Measurements from ENCODE around the gene C21orf58.

The C21orf58 gene

GRCh38 chr21:46304955-46305354 lies 18.7 kb downstream of the C21orf58 start:
- Mint-ChIP-seq H3K36me3 (ENCODE audit: low read depth) (peaks cover 53% of the 10 kb centered on the region), H3K27me3 (ENCODE audit: low read depth, poor library complexity) (peaks cover 3% of the 10 kb centered on the region), H3K4me1 (no peaks in the 10 kb centered on the region), H3K4me3 (no peak overlapping the region), H3K27ac (no peak overlapping the region), H3K9me3 (no peaks in the 10 kb centered on the region)
- DNase-seq: no peak
- TF ChIP-seq, protein P1, sequence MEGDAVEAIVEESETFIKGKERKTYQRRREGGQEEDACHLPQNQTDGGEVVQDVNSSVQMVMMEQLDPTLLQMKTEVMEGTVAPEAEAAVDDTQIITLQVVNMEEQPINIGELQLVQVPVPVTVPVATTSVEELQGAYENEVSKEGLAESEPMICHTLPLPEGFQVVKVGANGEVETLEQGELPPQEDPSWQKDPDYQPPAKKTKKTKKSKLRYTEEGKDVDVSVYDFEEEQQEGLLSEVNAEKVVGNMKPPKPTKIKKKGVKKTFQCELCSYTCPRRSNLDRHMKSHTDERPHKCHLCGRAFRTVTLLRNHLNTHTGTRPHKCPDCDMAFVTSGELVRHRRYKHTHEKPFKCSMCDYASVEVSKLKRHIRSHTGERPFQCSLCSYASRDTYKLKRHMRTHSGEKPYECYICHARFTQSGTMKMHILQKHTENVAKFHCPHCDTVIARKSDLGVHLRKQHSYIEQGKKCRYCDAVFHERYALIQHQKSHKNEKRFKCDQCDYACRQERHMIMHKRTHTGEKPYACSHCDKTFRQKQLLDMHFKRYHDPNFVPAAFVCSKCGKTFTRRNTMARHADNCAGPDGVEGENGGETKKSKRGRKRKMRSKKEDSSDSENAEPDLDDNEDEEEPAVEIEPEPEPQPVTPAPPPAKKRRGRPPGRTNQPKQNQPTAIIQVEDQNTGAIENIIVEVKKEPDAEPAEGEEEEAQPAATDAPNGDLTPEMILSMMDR (IDR thresholded peaks at IDR 0.05): no peak

DNA sequence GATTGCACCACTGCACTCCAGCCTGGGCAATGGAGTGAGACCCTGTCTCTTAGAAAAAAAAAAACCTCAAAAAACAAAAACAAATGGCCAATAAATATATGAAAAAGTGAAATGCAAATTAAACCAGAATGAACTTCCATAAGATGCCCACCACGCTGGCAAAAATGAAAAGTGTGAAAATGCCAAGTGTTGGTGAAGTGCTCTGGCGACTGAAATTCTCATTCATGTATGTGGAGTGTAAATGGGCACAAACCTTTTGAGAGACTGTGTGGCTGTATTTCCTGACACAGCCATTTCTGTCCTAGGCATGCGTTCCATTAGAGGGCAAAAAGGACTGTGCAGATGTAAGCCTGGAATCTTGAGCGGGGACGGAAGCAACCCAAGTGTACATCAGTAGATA lies 19.2 kb downstream of the C21orf58 start:
- DNase-seq: no peak
- Mint-ChIP-seq H3K27ac (no peak overlapping the region), H3K4me1 (no peaks in the 10 kb centered on the region), H3K36me3 (ENCODE audit: low read depth) (peaks cover 59% of the 10 kb centered on the region), H3K27me3 (ENCODE audit: low read depth, poor library complexity) (peaks cover 3% of the 10 kb centered on the region), H3K4me3 (no peak overlapping the region), H3K9me3 (no peaks in the 10 kb centered on the region)
- TF ChIP-seq, protein P1 (IDR thresholded peaks at IDR 0.05): no peak

- Mint-ChIP-seq H3K9me3 (no peaks in the 10 kb centered on the region), H3K4me3 (no peak overlapping the region), H3K27me3 (ENCODE audit: low read depth, poor library complexity) (peaks cover 10% of the 10 kb centered on the region), H3K36me3 (ENCODE audit: low read depth) (peaks cover 54% of the 10 kb centered on the region), H3K4me1 (peaks cover 4% of the 10 kb centered on the region), H3K27ac (no peak overlapping the region)
- DNase-seq: no peak
- TF ChIP-seq, protein P1 (IDR thresholded peaks at IDR 0.05): no peak
These were observed 21.9 kb downstream of the C21orf58 start for GRCh38 chr21:46301759-46302158.

DNA sequence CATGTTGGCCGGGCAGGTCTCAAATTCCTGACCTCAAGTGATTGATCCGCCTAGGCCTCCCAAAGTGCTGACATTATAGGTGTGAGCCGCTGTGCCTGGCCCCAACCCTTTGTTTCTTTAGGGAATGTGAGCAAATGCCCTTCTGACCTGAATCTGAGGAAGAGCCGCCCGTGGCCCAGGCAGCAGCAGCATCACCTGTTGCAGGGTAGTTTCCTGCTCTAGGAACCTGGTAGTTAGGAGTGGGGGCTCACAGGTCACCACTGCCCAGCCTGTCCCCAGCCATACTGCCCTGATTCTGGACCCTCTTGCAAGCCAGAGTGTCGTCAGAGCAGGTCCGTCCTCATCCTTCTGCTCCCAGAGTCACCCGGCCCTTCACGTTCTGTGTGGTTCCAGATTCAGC lies 24.5 kb downstream of the C21orf58 start:
- H3K4me3 Mint-ChIP-seq: no peak overlapping the region
- TF ChIP-seq, protein P1 (IDR thresholded peaks at IDR 0.05): no peak
- no peak for DNase-seq
- no peak overlapping the region for H3K27ac Mint-ChIP-seq
- H3K27me3 Mint-ChIP-seq (ENCODE audit: low read depth, poor library complexity): peaks cover 10% of the 10 kb centered on the region
- H3K9me3 Mint-ChIP-seq: peaks cover 10% of the 10 kb centered on the region
- peaks cover 24% of the 10 kb centered on the region for H3K4me1 Mint-ChIP-seq
- H3K36me3 Mint-ChIP-seq (ENCODE audit: low read depth): peaks cover 48% of the 10 kb centered on the region

GRCh38 chr21:46297338-46298271 lies 26.1 kb downstream of the C21orf58 start:
- TF ChIP-seq, protein P1 (IDR thresholded peaks at IDR 0.05): no peak
- peaks cover 42% of the 10 kb centered on the region for H3K36me3 Mint-ChIP-seq (ENCODE audit: low read depth)
- DNase-seq: no peak
- peak overlapping the region; percentile 54 for H3K4me3 Mint-ChIP-seq
- H3K4me1 Mint-ChIP-seq: peaks cover 24% of the 10 kb centered on the region
- H3K9me3 Mint-ChIP-seq: peaks cover 10% of the 10 kb centered on the region
- peaks cover 10% of the 10 kb centered on the region for H3K27me3 Mint-ChIP-seq (ENCODE audit: low read depth, poor library complexity)
- H3K27ac Mint-ChIP-seq: peak overlapping the region; percentile 88

All from nephron progenitor cell (in vitro differentiated cells).